ENCODE measurements around the gene MPP2.

DNA sequence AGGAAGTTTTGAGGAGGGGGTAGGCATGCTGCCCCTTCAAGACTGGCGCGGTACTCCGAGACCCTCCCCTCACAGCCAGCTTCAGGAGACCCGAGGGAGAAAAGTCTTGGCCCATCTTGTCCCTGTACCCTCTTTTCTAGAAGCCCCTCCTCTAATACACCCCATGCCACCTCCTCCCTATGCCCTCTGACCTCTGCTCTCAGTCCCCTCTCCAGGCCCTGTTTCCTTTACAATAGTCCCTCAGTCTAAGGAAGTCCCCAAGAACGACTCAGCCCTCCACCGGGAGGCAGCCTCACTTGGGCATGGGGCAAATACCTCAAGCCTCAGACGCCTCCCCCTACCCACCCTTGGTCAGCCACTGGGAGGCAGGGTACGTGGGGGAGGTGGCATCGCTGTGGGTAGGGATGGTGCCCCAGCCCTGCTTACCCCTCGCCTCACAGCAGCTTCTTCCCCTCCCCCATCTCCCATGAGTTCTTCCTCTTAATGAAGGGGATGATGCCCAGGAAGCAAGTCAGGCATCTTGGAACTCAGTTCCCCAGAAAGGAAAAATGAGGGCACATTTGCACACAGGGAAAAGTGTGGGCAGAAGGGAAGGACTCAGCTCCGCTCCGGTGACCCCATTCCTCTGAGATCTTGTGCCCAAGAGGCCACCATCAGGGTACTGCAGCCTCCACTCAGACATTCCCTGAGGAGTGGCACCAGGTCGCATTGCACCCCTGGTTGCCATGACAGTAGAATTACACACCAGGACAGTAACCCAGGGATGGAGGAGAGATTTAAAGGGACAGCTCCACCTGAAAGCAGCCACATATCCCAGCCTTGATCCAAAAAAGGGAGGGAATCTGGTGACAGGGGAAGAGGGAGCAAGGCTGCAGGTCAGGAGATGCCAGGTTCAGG, 6.2 kb downstream of the MPP2 start:
- TF ChIP-seq, protein P1, sequence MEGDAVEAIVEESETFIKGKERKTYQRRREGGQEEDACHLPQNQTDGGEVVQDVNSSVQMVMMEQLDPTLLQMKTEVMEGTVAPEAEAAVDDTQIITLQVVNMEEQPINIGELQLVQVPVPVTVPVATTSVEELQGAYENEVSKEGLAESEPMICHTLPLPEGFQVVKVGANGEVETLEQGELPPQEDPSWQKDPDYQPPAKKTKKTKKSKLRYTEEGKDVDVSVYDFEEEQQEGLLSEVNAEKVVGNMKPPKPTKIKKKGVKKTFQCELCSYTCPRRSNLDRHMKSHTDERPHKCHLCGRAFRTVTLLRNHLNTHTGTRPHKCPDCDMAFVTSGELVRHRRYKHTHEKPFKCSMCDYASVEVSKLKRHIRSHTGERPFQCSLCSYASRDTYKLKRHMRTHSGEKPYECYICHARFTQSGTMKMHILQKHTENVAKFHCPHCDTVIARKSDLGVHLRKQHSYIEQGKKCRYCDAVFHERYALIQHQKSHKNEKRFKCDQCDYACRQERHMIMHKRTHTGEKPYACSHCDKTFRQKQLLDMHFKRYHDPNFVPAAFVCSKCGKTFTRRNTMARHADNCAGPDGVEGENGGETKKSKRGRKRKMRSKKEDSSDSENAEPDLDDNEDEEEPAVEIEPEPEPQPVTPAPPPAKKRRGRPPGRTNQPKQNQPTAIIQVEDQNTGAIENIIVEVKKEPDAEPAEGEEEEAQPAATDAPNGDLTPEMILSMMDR (IDR thresholded peaks at IDR 0.05) = no peak
- TF ChIP-seq POLR2A (IDR thresholded peaks at IDR 0.05) = no peak

Data from sigmoid colon (tissue), 3 donors.